ENCODE measurements around the gene LLGL2.
"Not testable (repeated sequence)": the region's sequence is repeated elsewhere in the genome, so short reads cannot be mapped to it uniquely, and the experiment has no call there.

LLGL2 gene, protein sequence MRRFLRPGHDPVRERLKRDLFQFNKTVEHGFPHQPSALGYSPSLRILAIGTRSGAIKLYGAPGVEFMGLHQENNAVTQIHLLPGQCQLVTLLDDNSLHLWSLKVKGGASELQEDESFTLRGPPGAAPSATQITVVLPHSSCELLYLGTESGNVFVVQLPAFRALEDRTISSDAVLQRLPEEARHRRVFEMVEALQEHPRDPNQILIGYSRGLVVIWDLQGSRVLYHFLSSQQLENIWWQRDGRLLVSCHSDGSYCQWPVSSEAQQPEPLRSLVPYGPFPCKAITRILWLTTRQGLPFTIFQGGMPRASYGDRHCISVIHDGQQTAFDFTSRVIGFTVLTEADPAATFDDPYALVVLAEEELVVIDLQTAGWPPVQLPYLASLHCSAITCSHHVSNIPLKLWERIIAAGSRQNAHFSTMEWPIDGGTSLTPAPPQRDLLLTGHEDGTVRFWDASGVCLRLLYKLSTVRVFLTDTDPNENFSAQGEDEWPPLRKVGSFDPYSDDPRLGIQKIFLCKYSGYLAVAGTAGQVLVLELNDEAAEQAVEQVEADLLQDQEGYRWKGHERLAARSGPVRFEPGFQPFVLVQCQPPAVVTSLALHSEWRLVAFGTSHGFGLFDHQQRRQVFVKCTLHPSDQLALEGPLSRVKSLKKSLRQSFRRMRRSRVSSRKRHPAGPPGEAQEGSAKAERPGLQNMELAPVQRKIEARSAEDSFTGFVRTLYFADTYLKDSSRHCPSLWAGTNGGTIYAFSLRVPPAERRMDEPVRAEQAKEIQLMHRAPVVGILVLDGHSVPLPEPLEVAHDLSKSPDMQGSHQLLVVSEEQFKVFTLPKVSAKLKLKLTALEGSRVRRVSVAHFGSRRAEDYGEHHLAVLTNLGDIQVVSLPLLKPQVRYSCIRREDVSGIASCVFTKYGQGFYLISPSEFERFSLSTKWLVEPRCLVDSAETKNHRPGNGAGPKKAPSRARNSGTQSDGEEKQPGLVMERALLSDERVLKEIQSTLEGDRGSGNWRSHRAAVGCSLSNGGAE

GRCh38 chr17:75524970-75525805 is at the start of gene LLGL2:
TSS of gene LLGL2 (plus strand) at chr17:75525697. CDS start at chr17:75543427, 17,730 bp downstream.
- peak; percentile 89 for DNase-seq

GRCh38 chr17:75475851-75476250 is 49.6 kb upstream of the LLGL2 start:
- no peak for DNase-seq

- no peak for DNase-seq
These were observed 49.2 kb upstream of the LLGL2 start for GRCh38 chr17:75476271-75476671.

- DNase-seq: no peak
These were observed 48.6 kb upstream of the LLGL2 start for GRCh38 chr17:75476752-75477489.

DNA sequence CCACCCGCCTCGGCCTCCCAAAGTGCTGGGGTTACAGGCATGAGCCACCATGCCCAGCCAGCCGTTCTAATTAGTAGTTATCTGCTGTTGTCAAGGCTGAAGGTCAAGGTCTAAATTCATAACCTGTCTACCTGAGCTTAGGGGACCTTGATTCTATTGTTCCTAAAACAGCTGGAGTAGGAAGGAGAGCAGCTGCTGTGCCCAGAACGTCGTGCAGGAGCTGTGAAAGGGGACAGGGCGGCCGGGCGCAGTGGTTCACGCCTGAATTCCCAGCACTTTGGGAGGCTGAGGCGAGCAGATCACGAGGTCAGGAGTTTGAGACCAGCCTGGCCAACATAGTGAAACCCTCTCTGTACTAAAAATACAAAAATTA is 48.0 kb upstream of the LLGL2 start:
- DNase-seq: not testable (repeated sequence)

GRCh38 chr17:75478508-75478907 is 47.0 kb upstream of the LLGL2 start:
- no peak for DNase-seq

GRCh38 chr17:75480281-75480680 is 45.2 kb upstream of the LLGL2 start:
- no peak for DNase-seq

DNA sequence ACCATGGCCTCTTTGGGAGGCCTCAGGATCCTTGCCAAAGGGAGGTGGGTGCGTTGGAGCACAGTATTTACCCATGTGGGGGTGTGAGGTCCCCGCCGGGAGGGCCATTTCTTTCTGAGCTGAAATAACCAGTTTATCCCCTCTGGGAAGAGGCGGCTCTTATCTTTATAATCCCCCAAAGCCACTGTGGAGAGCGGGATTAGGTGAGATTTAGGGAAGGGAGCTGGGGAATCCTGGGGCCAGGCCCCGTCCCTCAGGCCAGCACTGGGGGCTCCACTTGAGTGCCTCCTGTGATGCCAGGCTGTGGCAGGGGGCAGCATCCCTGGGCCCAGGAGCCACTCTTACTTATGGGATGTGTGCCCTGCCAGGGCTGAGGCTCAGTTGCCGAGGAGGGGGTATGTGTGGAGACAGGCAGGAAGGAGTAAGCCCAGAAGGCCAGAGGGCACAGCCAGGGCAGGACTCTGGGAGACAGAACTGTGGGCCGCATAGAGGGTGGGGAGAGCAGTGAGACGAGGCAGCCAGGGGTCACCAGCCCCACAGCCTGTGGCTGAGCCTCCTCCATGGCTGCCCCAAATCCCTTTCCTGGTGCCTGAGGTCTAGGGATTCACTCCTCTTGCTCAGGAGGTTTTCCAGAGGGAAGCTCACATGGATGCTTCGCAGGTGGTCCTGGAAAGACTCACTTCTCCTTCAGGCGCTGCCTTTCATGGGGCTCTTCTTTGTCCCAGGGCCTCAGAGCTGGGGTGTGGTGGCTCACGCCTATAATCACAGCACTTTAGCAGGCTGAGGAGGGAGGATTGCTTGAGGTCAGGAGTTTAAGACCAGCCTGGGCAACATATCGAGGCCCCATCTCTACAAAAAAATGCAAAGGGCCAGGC is 44.1 kb upstream of the LLGL2 start:
- no peak for DNase-seq

DNA sequence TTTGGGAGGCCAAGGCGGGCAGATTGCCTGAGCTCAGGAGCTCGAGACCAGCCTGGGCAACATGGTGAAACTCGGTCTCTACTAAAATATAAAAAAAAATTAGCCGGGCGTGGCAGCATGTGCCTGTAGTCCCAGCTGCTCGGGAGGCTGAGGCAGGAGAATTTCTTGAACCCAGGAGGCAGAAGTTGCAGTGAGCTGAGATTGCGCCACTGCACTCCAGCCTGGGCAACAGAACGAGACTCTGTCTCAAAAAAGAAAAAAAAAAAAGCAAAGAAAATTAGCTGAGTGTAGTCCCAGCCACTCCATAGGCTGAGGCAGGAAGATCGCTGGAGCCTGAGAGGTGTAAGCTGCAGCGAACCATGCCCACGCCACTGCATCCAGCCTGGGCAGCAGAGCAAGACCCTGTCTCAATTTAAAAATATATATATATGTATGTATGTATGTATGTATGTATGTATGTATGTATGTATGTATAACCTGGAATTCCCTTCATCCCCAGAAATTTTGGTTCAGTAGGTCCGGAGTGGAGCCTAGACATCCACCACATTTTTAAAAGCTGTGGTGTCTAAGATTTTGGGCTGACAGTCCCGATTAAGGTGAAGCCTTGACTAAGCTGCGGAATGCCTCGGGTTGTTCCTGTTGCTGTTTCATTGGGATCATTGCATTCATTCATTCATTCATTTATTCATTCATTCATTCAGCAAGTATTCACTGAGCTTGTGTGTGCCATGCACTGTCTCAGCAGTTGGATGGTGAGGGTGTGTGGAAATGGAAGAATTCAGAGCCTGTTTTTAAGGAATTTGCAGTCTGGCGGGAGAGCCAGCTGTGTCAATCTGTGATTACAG is 43.2 kb upstream of the LLGL2 start:
- no peak for DNase-seq

GRCh38 chr17:75485688-75486087 is 39.8 kb upstream of the LLGL2 start:
- no peak for DNase-seq

- no peak for DNase-seq
These were observed 39.3 kb upstream of the LLGL2 start for GRCh38 chr17:75486151-75486550.

DNA sequence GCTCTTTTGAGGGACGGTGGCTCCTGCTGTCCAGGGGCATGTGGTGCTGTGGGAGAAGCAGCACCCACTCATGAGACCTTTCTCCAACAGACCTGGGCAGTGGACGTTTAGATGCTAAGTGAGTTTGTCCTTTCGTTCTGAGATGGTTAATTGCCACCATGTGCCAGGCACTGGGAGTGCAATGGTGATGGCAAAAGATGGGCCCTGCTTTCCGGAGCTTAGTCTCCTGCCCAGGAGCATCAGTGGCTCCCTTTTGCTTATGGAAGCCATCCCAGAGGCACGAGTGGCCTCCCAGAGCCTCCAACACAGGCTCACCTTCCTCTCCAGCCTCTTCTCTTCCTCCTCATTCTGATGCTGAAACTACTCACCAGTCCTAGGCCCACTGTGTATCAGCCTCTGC is 38.5 kb upstream of the LLGL2 start:
- no peak for DNase-seq

GRCh38 chr17:75487351-75488070 is 38.0 kb upstream of the LLGL2 start:
- peak; percentile 49 to 57 for DNase-seq

DNA sequence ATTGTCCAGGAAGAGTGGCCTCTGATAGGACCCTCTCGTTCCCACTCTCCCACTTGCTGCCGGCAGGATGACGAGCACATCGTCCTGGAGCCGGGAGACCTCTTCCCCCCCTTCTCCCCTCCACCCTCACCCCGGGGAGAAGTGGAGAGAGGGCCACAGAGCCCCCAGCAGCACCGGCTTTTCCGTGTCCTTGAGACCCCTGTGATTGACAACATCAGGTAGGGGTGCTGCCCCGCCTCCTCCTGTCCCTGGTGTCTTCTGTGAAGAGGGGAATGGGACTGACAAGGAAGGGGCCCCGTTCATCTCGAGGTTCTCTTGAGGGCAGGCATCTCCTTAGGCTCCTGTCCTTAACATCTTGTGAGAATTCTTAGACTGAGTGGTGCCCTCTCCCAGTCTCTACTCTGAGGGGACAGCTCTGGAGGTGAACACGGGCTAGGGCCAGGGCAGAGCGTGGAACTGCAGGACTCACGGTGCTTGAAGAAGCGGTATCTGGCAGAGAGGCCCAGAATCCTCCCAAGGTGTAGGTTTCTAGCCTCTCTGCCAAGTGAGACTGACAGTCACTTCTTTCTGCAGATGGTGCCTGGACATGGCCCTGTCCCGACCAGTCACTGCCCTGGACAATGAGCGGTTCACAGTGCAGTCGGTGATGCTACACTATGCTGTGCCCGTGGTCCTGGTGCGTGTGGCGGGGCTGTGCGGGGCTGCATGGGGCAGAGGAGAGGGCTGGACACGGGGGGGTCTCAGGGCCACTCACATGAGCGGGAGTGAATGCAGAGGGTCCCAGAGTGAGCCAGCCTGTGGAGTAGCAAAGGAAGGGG is 36.6 kb upstream of the LLGL2 start:
- no peak for DNase-seq

GRCh38 chr17:75489511-75489955 is 36.0 kb upstream of the LLGL2 start:
- DNase-seq: no peak

DNA sequence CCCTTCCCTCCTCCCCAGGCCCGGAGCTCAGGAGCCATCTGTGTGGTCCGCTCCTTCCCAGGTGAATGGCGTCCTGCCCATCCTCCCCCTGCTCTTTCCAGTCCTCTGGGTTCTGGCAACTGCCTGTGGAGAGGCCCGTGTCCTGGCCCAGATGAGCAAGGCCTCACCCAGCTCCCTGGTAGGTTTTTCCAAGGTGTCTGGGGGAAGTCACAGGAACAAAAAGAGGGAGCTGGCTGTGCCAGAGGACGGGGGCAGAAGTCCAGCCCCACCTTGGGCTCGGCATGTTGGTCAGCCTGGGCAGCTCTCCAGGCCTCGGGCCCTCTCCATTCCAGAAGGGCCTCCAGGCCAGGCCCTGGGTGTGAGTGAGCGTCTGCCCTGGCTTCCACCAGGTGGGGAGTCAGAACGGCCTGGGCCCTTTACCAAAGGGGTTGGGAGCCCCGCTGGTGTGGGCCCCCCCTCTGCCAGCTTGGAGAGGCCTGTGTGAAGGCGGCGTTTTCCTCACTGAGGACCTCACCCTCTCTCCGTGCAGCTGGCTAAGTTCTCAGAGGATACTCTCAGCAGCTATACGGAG is 35.2 kb upstream of the LLGL2 start:
- no peak for DNase-seq

GRCh38 chr17:75490953-75491649 is 34.4 kb upstream of the LLGL2 start:
- DNase-seq: no peak
